Measurements from ENCODE around the gene EHMT1. TPM values are rescaled to one million over a fixed set of nuclear protein-coding genes. Genes with fewer than 3 reads are reported as not detected.

The EHMT1 gene
- total and polyA plus RNA-seq, 2 experiments from 2014 or later = 162 to 177 TPM

DNA sequence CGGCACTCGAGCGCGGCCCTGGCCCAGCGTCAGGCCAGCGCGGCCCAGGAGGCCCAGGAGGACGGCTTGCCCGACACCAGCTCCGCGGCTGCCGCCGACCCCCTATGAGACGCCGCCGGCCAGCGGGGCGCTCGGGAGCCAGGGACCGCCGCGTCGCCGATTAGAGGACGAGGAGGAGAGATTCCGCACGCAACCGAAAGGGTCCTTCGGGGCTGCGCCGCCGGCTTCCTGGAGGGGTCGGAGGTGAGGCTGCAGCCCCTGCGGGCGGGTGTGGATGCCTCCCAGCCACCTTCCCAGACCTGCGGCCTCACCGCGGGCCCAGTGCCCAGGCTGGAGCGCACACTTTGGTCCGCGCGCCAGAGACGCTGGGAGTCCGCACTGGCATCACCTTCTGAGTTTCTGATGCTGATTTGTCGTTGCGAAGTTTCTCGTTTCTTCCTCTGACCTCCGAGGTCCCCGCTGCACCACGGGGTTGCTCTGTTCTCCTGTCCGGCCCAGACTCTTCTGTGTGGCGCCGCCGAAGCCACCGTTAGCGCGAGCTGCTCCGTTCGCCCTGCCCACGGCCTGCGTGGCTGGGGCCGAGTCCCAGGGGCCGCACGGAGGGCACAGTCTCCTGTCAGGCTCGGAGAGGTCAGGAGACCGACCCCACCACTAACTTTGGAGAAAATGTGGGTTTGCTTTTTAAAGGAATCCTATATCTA, 216.2 kb downstream of the EHMT1 start (continued):
- no peak for TF ChIP-seq ZNF462 (CRISPR knock-in tag; IDR thresholded peaks at IDR 0.05)
- TF ChIP-seq, protein P1, sequence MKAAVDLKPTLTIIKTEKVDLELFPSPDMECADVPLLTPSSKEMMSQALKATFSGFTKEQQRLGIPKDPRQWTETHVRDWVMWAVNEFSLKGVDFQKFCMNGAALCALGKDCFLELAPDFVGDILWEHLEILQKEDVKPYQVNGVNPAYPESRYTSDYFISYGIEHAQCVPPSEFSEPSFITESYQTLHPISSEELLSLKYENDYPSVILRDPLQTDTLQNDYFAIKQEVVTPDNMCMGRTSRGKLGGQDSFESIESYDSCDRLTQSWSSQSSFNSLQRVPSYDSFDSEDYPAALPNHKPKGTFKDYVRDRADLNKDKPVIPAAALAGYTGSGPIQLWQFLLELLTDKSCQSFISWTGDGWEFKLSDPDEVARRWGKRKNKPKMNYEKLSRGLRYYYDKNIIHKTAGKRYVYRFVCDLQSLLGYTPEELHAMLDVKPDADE (IDR thresholded peaks at IDR 0.05) = no peak

- peaks cover 29% of the 10 kb centered on the region for H3K36me3 Mint-ChIP-seq (ENCODE audit: low read depth)
- no peak for DNase-seq (ENCODE audit: low spot score)
- Histone ChIP-seq H3K36me3 (ENCODE audit: insufficient read depth) (peaks cover 7% of the 10 kb centered on the region; the same call in 1 of the 2 replicates), H3K79me2 (replicated peaks; ENCODE audit: insufficient read depth) (0 out of 2 replicates have a peak, but pooled peaks cover 3% of the 10 kb centered on the region), H3F3A (replicated peaks; ENCODE audit: low read depth) (peaks cover 3% of the 10 kb centered on the region; the same call in 1 of the 2 replicates), H3K27ac (ENCODE audit: low read depth) (no peak overlapping the region), H3K9me2 (ENCODE audit: insufficient read depth) (no peaks in the 10 kb centered on the region), H3K4me1 (ENCODE audit: insufficient read depth) (no peaks in the 10 kb centered on the region; the same call in 1 of the 2 replicates), H3K4me3 (no peak overlapping the region), H2AFZ (no peak overlapping the region), H4K20me1 (replicated peaks; ENCODE audit: insufficient read depth) (no peaks in the 10 kb centered on the region; the same call in 1 of the 2 replicates), H3K4me2 (no peak overlapping the region), H3K27me3 (ENCODE audit: insufficient read depth) (no peaks in the 10 kb centered on the region)
- H3K4me1 Mint-ChIP-seq = no peaks in the 10 kb centered on the region; the same call in 2 of the 3 replicates
- no peak overlapping the region for H3K4me3 Mint-ChIP-seq
- no peak for ATAC-seq
- no peak overlapping the region for H3K27ac Mint-ChIP-seq
- H3K9me3 Mint-ChIP-seq = no peaks in the 10 kb centered on the region
- TF ChIP-seq, protein P2, sequence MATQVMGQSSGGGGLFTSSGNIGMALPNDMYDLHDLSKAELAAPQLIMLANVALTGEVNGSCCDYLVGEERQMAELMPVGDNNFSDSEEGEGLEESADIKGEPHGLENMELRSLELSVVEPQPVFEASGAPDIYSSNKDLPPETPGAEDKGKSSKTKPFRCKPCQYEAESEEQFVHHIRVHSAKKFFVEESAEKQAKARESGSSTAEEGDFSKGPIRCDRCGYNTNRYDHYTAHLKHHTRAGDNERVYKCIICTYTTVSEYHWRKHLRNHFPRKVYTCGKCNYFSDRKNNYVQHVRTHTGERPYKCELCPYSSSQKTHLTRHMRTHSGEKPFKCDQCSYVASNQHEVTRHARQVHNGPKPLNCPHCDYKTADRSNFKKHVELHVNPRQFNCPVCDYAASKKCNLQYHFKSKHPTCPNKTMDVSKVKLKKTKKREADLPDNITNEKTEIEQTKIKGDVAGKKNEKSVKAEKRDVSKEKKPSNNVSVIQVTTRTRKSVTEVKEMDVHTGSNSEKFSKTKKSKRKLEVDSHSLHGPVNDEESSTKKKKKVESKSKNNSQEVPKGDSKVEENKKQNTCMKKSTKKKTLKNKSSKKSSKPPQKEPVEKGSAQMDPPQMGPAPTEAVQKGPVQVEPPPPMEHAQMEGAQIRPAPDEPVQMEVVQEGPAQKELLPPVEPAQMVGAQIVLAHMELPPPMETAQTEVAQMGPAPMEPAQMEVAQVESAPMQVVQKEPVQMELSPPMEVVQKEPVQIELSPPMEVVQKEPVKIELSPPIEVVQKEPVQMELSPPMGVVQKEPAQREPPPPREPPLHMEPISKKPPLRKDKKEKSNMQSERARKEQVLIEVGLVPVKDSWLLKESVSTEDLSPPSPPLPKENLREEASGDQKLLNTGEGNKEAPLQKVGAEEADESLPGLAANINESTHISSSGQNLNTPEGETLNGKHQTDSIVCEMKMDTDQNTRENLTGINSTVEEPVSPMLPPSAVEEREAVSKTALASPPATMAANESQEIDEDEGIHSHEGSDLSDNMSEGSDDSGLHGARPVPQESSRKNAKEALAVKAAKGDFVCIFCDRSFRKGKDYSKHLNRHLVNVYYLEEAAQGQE (IDR thresholded peaks at IDR 0.05; ENCODE audit: unreplicated experiment) = no peak
- peaks cover 5% of the 10 kb centered on the region for H3K27me3 Mint-ChIP-seq (ENCODE audit: insufficient read depth, low read depth, poor library complexity)
Observed at GRCh38 chr9:137836151-137836830, 217.5 kb downstream of the EHMT1 start.
